A673 (cell line): ENCODE measurements around the gene CCDC73. TPM values are rescaled to one million over a fixed set of nuclear protein-coding genes. Genes with fewer than 3 reads are reported as not detected.
"Not testable (repeated sequence)": the region's sequence is repeated elsewhere in the genome, so short reads cannot be mapped to it uniquely, and the experiment has no call there.

Experiments used
- BruUV-seq: library from RNA; stranded (reverse); fragments of 400-500 nt; replicated peaks from 2 replicates; lab custom pipeline; 2021; lab: Mats Ljungman, UMichigan
- CTCF ChIA-PET: fragments of 300-600 bp; sonication (Branson Sonifier 250); formaldehyde crosslinking; loops from one replicate; lab custom pipeline; 2022; ENCODE audit warnings: antibody characterized with exemption; lab: Charles Lee
- POLR2A ChIA-PET: fragments of 300-600 bp; sonication (Branson Sonifier 250); formaldehyde crosslinking; loops from one replicate; lab custom pipeline; 2022; ENCODE audit warnings: antibody characterized with exemption; ENCODE audit not compliant: low non-redundant PET; lab: Charles Lee
- DNase-seq: peaks from one replicate; pipeline ENCODE4 v3.0.0-alpha.2; 2015; ENCODE audit warnings: low spot score
- H3K27ac ChIP-seq: fragments of 200-600 bp; sonication (generic); 2 replicates; pipeline ENCODE4 v1.5.1; 2016; ENCODE audit warnings: mixed run types, low read depth, mild to moderate bottlenecking, mixed read lengths, antibody characterized with exemption, low read length; ENCODE audit not compliant: poor library complexity, severe bottlenecking
- H3K27me3 ChIP-seq: fragments of 200-600 bp; sonication (generic); replicated peaks from 2 replicates; pipeline ENCODE4 v1.6.1; 2017; ENCODE audit warnings: mixed run types, low read depth, mild to moderate bottlenecking, mixed read lengths, antibody characterized with exemption, low read length; ENCODE audit not compliant: insufficient read depth, poor library complexity
- H3K36me3 ChIP-seq: fragments of 200-600 bp; sonication (generic); 2 replicates; pipeline ENCODE4 v1.6.1; 2016; ENCODE audit warnings: mixed run types, mild to moderate bottlenecking, mixed read lengths, antibody characterized with exemption, low read length; ENCODE audit not compliant: insufficient read depth, poor library complexity, severe bottlenecking
- H3K4me1 ChIP-seq: fragments of 200-600 bp; sonication (generic); 2 replicates; pipeline ENCODE4 v1.6.1; 2017; ENCODE audit warnings: mixed run types, mild to moderate bottlenecking, mixed read lengths, antibody characterized with exemption, low read length; ENCODE audit not compliant: insufficient read depth, poor library complexity, severe bottlenecking
- H3K4me3 ChIP-seq: fragments of 200-600 bp; sonication (generic); 2 replicates; pipeline ENCODE4 v1.5.1; 2016; ENCODE audit warnings: low read depth, mixed run types, mild to moderate bottlenecking, mixed read lengths, low read length; ENCODE audit not compliant: poor library complexity, severe bottlenecking
- H3K9me3 ChIP-seq: fragments of 200-600 bp; sonication (generic); 2 replicates; pipeline ENCODE4 v1.6.1; 2016; ENCODE audit warnings: mixed run types, low read depth, mild to moderate bottlenecking, mixed read lengths, antibody characterized with exemption, low read length; ENCODE audit not compliant: poor library complexity, severe bottlenecking
- EZH2 ChIP-seq: fragments of 200-600 bp; sonication (generic); IDR thresholded peaks from 2 replicates; pipeline ENCODE4 v1.6.1; 2017; ENCODE audit warnings: borderline replicate concordance, low read depth, mild to moderate bottlenecking, mixed read lengths, antibody characterized with exemption, low read length; ENCODE audit not compliant: poor library complexity, severe bottlenecking
- intact Hi-C: fragments of 100-400 bp; cut with micrococcal nuclease; formaldehyde crosslinking; loops from one replicate; pipeline ENCODE4 v1.10.0; 2022; ENCODE audit not compliant: unreplicated experiment
- total RNA-seq: library from RNA; stranded (reverse); gene quantifications from 2 replicates; pipeline ENCODE4 v1.2.3, GENCODE V29; 2021
- TF ChIP-seq, protein P1 (sequence below): fragments of 300-800, 200-600 bp; sonication (generic); conservative IDR thresholded peaks from 2 replicates; pipeline ENCODE4 v1.5.1; 2017; ENCODE audit warnings: low read depth, mild to moderate bottlenecking, antibody characterized with exemption, low read length, moderate library complexity, mixed read lengths

Gene CCDC73
- total RNA-seq, 1 experiment from 2014 or later = not detected

DNA sequence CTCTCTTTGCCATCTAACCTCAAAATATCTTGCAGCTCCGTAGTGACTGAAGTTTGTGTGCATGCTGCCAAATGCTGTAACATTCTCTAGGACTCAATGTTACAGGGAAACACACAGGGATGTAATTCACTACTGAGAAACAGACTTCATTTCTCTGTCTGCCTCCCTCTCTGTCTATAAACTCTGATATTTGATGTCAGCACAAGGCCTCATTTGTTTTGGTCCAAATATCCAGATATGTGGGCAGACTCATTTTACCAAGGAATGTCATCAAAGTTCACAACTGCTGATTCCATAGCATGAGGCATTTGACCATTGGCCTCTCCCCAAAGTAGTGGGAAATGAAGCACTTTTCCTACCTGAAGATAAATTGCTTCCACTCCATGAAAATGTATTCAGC lies 32.8 kb upstream of the CCDC73 start:
- no peak for TF ChIP-seq EZH2
- TF ChIP-seq, protein P1, sequence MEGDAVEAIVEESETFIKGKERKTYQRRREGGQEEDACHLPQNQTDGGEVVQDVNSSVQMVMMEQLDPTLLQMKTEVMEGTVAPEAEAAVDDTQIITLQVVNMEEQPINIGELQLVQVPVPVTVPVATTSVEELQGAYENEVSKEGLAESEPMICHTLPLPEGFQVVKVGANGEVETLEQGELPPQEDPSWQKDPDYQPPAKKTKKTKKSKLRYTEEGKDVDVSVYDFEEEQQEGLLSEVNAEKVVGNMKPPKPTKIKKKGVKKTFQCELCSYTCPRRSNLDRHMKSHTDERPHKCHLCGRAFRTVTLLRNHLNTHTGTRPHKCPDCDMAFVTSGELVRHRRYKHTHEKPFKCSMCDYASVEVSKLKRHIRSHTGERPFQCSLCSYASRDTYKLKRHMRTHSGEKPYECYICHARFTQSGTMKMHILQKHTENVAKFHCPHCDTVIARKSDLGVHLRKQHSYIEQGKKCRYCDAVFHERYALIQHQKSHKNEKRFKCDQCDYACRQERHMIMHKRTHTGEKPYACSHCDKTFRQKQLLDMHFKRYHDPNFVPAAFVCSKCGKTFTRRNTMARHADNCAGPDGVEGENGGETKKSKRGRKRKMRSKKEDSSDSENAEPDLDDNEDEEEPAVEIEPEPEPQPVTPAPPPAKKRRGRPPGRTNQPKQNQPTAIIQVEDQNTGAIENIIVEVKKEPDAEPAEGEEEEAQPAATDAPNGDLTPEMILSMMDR = no peak
- H3K9me3 ChIP-seq = no peaks in the 10 kb centered on the region
- intact Hi-C loops = no loop called here
- H3K4me1 ChIP-seq = peaks cover 22% of the 10 kb centered on the region
- BruUV-seq = no TSS peak
- CTCF ChIA-PET = no interaction called here
- no peaks in the 10 kb centered on the region for H3K27me3 ChIP-seq
- no peak overlapping the region for H3K4me3 ChIP-seq
- no peak overlapping the region for H3K27ac ChIP-seq
- POLR2A ChIA-PET = no interaction called here
- no peaks in the 10 kb centered on the region for H3K36me3 ChIP-seq
- no peak for DNase-seq

DNA sequence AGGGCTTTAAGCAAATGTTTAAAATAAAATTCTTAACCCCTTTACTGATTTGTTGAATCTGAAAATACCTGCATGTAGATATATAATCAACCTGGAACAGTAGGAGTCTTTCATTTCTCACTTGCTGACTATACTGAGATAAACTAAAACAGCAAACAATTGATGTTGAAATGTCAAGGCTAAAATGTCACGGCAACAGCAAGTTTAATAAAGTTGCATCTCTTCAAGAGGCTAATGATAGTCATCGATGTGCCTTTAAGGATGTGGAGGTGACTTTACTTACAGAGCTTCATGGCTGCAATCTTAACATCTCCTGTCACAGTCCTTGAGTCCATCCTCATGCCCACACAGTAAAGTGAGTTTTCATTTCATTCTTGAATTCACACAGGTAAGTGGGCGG lies 31.7 kb upstream of the CCDC73 start:
- no peaks in the 10 kb centered on the region for H3K27me3 ChIP-seq
- H3K27ac ChIP-seq = no peak overlapping the region
- no peaks in the 10 kb centered on the region for H3K36me3 ChIP-seq
- H3K4me1 ChIP-seq = peaks cover 26% of the 10 kb centered on the region
- TF ChIP-seq, protein P1 = no peak
- TF ChIP-seq EZH2 = no peak
- H3K4me3 ChIP-seq = no peak overlapping the region
- ChIA-PET CTCF (no interaction called here), POLR2A (no interaction called here)
- intact Hi-C loops = no loop called here
- no peaks in the 10 kb centered on the region for H3K9me3 ChIP-seq
- DNase-seq = no peak
- BruUV-seq = no TSS peak

DNA sequence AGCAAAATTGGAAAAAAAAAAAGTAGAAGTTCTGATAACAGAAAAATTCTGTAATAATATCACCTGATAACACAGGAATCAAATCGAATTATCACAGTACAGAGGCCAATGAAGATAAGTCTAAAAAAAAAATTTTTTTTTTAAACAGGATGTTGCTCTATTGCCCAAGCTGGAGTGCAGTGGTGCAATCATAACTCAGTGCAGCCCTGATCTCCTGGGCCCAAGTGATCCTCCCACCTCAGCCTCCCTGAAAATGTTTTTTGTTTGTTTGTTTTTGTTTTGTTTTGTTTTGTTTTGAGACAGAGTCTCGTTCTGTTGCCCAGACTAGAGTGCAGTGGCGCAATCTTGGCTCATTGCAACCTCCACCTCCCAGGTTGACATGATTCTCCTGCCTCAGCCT lies 29.2 kb upstream of the CCDC73 start:
- H3K36me3 ChIP-seq, H3K4me3 ChIP-seq, H3K27ac ChIP-seq, H3K9me3 ChIP-seq, BruUV-seq, DNase-seq, intact Hi-C loops, H3K4me1 ChIP-seq, POLR2A ChIA-PET, CTCF ChIA-PET, H3K27me3 ChIP-seq: not testable (repeated sequence)

DNA sequence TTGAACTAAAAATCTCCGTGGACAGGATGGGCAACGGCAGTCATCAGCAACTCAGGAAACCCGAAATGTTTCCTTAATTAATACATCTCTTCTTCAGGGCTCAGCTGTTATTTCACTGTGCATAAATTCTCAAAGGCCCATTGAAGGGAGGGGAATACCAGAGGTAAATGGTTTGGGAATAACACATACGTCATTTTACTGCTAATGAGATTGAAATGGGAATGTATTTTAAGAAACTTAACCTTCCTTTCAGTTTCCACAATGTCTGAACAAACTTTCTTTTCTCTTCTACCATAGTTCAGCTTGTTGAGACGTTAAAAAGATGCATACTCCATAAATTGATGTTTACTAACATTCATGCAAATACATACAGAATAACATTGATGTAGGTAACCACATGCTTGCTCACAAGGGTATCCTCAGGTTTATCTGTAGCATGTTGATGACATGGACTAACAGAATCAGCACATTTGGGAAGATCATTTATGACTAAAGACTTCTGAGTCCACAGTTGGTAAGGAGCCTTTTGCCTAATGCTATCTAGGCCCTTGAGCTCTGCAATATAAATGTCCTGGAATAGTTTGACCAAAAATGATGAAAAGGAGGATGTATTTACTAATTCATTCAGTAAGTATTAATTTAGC lies 27.6 kb upstream of the CCDC73 start:
- no peaks in the 10 kb centered on the region for H3K9me3 ChIP-seq
- H3K4me3 ChIP-seq = no peak overlapping the region
- H3K27me3 ChIP-seq = no peaks in the 10 kb centered on the region
- TF ChIP-seq, protein P1 = no peak
- TF ChIP-seq EZH2 = no peak
- no TSS peak for BruUV-seq
- POLR2A ChIA-PET = no interaction called here
- H3K36me3 ChIP-seq = no peaks in the 10 kb centered on the region
- intact Hi-C loops = no loop called here
- peaks cover 8% of the 10 kb centered on the region for H3K4me1 ChIP-seq
- no peak overlapping the region for H3K27ac ChIP-seq
- CTCF ChIA-PET = no interaction called here
- DNase-seq = no peak
